Measurements from ENCODE around the gene PGC.

The PGC gene

DNA sequence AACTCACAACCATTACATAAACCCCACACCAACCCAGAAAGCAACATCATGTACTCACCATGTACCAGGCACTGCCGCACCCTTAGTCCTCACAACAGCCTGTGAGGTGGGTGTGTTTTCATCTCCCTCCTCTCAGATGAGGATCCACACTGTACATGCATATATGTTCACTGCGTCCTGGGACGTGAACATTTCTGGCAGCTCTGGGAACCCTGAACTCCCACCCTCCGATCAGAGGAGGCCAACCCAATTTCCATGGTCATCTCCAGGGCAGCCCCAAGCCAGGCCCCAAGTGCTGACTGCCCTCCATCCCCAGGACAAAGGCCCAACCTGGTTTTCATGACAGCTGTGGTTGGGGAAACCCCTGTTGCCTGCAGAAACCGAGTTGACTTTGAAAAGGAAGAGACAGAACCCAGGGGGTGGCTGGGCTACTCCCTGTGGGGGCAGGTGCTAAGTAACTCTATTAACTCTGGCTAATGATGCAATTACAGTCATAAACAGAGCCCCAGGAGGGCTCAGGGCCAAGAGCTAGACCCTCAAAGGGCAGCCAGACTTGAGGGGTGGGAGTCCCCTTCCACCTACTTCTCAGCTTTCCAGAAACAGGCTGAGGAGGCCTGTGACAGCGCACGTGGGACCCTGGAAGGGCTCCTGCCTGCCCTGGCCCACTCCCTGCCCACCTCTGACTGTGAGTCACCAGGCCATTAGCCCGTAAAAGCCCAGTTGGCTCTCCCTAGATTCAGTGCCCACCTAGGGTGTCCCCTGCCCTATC is 14.4 kb downstream of the PGC start:
- in situ Hi-C loops (cut with MboI; ENCODE audit: low sequenced_read_pairs), result no loop called here

DNA sequence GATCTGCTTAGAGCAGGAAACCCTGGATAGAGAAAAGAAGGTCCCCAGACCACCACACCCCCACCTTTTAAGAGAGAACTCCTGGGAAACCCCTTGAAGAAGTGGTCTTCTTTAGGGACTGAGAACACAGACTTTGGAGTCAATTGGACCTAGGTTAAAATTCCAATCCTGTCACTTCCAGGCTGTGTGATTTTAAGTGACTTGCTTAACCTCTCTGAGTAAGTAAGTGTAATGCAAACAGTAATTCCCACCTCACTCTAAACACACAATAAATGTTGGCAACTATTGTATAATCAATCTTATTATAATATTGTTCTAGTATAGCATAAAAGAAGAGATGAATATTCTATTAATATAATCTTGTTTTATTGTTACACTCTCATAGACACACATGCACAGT is 15.0 kb downstream of the PGC start:
- in situ Hi-C loops (cut with MboI; ENCODE audit: low sequenced_read_pairs), result no loop called here

DNA sequence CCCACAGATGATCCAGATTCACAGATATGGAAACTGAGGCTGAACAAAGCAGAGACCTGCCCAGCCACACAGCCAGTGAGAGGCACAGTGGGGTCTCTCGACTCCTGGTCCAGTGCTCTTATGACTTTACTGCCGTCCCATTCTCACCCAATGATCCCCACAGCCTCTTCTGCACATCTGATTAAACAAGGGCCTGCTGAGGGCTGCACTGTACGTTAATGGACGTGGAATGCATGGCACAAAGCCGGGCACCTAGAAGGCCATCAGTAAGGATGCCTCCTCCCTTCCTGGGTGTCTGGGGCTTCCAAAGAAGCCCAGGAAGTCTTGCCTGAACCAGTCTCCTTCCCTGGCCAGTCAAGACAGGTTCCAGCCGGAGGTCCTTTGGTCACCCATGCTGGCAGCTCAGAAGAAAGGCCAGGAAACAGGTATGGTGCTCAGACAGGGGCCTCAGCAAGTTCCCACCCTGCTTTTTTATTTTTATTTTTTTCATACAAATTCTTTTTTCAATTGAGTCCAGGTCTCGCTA is 15.6 kb downstream of the PGC start:
- in situ Hi-C loops (cut with MboI; ENCODE audit: low sequenced_read_pairs), result no loop called here

DNA sequence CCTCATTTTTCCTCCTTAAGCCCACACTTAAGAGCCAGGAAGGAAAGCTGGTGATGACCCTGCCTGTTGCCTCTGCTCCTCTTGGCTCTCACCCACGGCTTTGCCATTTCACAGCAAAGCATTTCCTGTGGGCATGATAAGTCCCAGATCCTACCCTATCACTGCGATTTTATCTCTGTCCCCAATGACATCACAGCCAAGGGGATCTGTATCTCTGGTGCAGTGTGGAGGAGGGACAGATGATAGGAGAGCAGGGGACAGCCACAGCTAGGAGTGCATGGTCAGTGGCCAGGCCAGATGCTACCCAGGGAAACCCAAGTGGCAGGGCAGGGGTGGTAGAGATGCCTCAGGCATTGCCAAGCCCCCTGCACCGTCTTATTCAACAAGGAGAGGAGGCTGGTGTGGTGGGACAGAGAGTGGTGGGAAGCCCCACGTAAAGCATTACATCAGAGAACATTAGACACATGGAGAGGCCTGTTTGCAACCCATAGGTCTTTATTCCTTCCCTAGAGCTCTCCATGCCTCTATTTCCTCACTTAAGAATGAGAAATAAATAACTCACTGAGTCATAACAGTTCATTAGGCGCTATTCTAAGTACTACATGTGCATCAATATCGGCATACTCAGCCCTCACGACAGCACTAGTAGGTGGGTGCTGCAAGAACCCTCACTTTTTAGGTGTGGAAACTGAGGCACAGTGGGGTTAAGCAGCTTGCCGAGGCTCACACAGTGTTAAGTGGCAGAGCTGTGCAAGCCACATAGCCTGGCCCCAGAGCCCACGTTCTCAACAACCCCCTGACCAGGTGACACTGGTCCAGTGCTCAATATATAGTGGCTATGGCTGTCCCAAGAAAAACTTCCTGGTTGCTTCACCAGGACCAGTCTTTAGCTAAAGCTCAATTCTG is 16.4 kb downstream of the PGC start:
- in situ Hi-C loops (cut with MboI; ENCODE audit: low sequenced_read_pairs), result no loop called here

DNA sequence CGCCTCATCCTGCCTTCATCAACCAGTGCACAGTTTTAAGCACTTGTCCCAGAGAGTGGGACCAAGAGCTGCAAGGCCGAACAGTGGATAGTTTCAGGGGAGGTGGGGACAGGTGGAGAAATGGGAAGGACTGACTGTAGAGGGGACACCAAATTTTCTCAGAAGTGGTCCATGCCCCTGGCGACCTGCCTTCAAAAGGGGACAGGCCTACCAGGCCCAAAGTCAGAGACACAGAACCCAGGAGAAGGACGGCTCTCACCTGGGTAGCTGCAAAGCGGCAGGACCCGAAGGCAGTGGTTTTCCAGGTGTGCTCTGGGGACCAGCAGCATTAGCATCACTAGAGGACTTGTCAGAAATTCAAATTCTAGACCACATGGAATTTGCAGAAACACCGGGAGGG is 17.6 kb downstream of the PGC start:
- in situ Hi-C loops (cut with MboI; ENCODE audit: low sequenced_read_pairs), result no loop called here

DNA sequence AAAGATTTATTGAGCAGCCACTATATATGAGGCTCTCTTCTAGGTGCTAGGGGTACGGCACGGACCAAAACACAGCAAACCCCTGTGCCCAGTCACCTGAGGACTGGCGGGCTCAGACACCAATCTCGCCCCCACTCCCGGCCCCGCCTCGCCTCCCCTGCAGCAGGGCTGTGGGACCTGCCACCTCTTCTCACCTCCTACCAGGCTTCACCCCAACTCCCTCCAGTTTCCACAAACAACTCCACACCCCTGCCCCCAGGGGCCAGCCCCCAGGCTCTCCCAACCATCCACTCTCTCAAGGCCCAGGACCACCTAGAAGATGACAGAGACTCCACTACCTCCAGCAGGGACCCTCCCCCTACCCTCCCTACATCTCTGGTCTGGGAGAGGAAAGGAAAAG is 18.2 kb downstream of the PGC start:
- in situ Hi-C loops (cut with MboI; ENCODE audit: low sequenced_read_pairs), result no loop called here

DNA sequence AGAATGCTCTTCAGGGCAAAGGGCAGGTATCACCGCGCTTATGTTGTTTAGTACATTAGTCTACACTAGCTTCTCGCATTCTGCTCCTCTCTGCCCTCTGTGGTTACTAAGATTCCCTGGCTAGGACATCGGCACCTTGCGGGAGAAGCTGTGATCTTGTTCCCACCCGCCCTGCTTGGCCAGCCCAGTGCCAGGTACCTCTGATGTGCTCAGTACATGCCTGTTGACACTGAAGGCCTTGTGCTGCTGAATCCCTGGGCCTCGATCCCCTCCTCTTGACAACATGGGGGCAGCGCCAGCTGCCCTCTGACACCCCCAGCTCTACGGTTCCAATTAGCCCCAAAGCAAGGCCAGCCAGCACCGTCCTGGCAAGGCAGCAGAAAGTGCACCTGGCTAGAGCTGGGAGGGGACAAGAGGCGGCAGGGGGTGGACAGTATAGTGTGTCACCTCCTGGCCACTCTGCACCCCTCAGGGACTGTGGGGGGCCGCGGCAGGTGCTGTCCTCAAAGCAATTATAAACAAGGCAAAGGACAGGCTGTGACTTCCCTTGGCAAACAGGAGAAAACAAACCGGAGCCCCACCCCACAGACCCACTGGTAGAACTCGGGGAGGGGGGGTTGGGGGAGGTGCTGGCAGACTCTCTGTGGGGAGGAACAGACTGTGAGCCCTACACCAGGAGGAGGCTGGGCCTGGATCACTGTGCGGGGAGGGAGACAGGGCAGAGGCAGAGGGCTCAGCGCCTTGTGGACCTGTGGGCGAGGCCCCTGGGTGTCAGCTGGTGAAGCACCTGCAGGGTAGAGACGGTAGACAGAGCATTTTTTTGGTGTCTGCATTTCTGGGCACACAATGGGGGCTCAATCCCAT is 18.9 kb downstream of the PGC start:
- in situ Hi-C loops (cut with MboI; ENCODE audit: low sequenced_read_pairs), result no loop called here

DNA sequence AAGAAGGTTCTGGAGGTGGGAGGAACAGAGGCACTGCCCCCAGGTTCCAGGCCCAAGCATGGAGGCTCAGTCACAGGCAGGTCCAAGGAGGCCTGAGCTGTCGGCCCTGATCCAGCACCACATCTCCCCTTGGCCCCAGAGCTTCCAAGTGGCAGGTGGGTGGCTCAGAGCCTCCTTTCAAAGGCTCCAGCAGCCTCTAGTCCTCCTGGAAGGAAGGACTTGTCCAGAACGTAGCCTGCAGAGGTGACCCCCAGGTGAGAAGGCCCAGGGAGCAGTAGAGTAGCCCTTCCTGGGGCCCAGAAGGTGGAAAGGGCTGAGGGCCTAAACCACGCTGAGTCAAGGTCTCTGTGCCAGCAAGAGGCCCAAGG is 19.5 kb downstream of the PGC start:
- in situ Hi-C loops (cut with MboI; ENCODE audit: low sequenced_read_pairs), result no loop called here

DNA sequence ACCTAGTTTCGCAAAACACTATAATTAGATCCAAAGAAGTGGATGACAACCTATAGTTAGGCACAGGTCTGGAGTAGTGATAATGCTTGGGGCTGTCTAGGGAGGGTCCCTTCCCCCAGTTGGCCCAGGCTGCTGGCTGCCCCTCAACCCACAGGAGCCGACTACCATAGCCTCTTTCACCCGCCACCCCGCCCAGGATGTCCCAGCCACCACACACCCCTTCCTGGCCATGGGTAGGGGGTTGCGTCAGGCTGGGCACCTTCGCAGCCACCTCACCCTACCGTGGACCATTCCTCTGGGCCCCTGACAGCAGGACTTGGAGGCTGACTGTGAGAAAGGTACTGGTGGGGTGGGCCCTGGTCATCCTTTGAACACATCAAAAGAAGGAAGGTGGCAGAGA is 20.3 kb downstream of the PGC start:
- in situ Hi-C loops (cut with MboI; ENCODE audit: low sequenced_read_pairs), result no loop called here

DNA sequence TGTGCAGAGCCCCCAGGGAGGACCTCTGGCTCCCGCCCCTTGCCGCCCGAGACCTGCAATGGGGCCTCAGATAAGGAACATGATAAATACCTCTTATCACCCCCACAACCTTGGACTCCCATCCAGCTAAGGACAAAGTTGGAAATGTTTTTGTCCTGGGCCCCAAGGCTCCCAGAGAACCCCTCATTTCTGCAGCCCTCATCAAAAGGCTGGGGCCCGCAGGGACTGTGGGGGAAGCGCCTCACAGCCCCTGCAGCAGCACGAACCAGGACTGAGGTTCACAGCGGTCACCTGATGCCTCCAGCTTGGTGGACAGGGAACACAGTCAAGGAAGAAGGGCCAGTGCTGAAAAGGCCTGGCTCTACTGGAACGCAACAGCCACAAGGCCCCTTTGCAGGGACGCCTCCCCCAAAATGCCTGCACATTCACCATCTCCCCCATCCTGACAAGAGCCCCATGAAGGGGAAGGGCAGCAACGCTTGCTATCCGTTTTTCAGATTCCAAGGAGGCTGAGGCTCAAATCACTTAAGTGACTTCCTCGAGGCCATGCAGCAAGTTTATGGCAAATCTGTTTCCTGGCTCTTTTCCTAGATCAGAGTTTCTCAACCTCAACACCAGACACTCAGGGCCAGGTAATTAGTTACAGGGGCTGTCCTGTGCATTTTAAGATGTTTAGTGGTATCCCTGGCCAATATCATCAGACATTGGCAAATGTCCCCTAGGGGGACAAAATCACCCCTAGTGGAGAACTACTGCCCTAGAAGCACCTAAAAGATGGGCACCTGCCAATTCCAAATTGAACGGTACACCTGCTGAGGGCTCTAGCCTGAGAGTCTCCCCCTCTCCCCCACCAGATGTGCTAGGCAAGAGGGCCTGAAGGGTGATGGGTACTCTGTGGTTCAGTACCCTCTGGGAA is 22.4 kb downstream of the PGC start:
- in situ Hi-C loops (cut with MboI; ENCODE audit: low sequenced_read_pairs), result no loop called here

DNA sequence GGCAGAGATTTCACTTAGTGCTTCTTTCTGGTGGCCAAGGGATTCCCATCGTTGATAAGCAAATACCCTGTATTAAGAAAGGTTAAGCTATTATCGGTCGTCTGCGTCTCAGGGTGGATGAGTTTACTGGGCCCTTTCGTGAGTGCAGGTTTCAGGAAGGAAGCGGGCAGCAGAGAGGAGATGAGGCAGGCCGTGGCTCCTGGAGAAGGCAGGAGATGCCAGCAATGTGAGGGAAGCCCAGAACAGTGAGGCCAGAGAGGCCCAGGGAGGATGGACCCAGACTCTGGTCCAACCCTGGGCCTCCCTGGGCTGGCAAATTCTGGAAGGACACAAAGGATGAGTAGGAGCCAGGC is 23.0 kb downstream of the PGC start:
- in situ Hi-C loops (cut with MboI; ENCODE audit: low sequenced_read_pairs), result no loop called here

DNA sequence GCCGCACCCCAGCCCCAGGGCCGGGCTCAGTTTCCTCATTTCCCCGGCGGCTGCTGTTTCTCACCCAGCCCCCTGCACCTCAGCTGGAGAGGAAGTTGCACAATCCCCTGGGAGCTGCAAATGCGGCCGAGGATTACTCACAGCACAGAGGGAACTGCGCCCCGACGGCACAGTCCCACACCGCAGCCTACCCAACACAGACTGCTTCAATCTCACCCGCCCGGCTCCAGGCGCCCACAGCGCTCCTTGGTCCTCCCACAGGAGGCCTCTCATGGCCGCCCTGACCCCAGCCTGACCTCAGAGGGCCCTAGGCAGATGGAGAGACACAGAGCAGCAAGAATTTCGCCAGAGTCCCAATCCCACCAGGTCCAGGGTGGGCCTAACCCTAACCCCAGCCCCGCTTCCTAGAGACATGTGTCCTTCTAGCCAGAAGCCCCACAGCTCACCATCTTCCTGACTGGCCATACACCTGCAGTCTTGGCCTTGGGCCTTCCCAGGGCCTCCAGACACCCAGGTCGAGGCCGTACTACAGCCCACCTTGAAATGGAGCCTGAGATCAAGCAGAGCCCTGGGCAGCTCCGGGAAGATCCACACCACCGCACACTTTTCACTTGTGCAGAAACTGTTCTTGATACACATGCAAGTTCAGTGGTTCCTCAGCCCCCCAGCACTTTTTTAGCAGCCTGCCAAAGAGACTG is 23.5 kb downstream of the PGC start:
- in situ Hi-C loops (cut with MboI; ENCODE audit: low sequenced_read_pairs), result no loop called here

DNA sequence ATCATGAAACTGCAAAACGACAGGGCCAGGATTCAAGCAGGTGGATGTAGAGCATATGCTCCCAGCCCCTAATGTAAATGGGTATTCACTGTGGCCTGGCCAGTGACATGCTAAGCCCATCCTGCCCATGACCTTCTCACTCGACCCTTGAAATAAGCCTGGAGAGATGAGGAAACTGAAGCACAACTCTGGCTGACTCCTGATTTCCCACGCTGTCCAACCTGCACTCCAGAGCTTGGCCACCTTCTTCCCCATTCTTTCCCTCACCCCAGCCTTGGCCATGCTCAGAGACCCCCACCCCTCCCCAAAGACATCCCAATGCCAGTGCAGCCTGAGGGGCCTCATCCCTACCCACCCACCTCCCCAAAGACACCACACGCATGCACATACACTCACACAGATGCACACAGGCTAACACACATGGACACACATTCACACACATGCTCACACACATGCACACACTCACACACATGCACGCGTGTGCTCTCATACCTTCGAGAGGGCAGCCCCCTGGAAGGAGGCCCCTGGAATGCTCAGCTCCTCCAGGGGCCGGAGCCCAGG is 24.1 kb downstream of the PGC start:
- in situ Hi-C loops (cut with MboI; ENCODE audit: low sequenced_read_pairs), result no loop called here

DNA sequence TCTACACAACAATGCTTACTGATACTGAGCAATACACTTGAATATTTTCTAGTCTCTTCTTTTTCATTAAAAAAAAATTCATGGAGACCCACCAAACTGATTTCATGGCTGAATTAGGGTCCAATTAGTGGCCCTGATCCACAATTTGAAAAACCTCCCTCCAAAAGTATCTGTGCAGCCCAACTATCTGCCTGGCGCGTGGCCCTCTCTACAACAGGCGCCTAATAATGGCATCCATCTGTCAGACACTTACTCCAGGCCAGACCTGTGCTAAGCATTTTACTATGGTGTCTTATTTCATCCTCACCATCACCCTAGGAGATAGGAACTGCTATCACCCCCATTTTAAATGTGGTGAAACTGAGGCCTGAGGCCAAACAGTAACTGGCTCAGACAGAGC is 25.8 kb downstream of the PGC start:
- in situ Hi-C loops (cut with MboI; ENCODE audit: low sequenced_read_pairs), result no loop called here

DNA sequence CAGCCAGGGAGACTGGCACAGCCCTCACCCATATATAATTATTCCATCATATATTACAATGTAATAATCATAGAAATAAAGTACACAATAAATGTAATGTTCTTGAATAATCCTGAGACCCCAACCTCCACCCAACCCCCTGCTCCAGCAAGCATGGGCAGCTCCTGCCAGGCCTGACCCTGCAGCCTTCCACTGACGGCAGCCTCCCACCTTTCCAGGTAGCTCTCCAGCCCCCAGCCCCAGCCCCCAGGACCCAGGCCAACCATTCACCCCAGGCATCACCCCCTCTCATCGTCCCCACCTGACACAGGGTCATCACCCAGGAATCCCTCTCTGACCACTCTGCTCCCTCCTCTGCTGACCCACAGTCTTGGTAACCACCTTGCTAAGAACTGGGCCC is 26.4 kb downstream of the PGC start:
- in situ Hi-C loops (cut with MboI; ENCODE audit: low sequenced_read_pairs), result no loop called here

DNA sequence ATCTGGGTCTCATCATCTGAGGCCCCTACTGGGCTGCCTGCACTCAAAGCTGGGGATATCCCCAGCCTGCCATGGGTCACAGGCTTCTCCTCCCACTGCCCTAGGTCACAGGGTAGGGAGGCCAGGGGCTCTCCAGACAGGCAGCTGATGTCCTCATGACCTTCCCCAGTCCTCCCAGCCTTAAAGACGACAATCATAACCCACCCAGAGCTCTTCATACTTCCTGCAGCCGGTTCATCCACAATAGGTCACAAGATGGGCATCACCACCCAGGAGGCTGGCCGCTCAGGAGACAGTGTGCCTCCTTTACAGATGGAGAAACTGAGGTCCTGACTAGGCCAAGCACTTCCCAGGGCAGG is 27.0 kb downstream of the PGC start:
- in situ Hi-C loops (cut with MboI; ENCODE audit: low sequenced_read_pairs), result no loop called here

DNA sequence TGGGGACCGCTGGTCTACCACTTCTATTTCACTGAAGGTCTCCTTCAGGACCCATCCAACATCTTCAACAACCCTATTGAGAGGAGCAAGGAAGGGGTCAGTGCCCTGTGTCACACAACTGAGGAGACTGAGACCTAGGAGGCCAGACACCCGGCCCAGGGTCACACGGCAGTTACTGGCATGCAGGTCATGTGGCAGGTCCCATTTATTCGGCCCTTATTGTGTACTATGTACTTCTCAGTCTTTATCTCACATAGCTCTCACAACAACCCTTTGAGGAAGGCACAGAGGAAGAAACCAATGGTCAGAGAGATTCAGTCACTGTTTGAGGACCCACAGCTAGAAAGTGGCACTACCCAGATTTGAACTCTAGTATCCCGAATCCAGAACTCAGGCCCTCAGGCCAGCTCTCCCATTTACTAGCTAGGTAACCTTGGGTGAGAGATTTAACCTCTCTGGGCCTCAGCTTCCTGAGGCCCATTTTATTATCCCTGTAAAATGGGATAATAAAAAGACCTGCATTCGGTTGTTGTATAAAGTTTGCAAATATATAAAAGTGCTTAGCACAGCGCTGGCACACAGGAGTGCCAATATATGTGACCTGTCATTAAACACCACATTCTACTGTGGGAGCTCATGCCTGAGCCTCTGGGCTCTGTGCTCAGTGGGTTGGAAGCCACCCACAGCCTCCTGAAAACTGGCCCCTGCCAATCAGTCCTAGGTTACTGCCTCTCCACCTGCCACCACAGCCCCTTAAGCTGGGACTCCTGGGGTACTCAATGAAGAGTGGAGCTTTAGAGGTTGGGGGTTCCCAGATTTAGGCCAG is 27.5 kb downstream of the PGC start:
- in situ Hi-C loops (cut with MboI; ENCODE audit: low sequenced_read_pairs), result no loop called here

DNA sequence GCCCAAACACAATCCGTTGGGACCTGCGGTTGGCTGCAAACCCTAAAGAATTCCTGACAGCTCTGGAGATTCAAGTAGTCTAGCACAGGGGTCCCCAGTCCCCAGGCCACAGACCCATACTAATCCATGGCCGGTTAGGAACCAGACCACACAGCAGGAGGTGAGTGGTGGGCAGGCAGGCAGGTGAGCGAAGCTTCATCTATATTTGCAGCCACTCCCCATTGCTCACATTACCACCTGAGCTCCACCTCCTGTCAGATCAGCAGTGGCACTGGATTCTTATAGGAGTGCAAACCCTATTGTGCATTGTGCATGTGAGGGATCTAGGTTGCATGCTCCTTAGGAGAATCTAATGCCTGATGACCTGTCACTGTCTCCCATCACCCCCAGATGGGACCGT is 28.4 kb downstream of the PGC start:
- in situ Hi-C loops (cut with MboI; ENCODE audit: low sequenced_read_pairs), result no loop called here

DNA sequence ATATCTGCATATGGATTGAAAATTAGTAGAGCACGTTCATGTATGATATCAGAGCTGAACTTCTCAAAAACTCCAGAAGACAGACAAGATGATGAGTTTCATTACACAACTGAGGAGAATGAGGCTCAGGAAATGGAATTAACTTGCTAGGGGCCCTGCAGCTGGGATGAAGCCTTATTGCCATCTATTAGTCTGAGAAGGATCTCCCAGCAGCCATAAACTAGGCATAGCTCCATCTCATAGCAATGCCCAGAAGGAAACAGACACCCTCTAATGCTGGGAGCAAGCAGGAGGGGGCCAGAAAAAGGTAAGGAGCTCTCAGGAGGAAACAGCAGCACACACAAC is 29.8 kb downstream of the PGC start:
- in situ Hi-C loops (cut with MboI; ENCODE audit: low sequenced_read_pairs), result no loop called here
